Spleen (tissue), 11 donors: ENCODE data around the gene HYDIN. TPM values are rescaled to one million over a fixed set of nuclear protein-coding genes. Genes with fewer than 3 reads are reported as not detected.

ENCODE experiments used
- DNase-seq: peaks from one replicate; pipeline ENCODE4 v3.0.0-alpha.2; 2020
- H3K27ac ChIP-seq, 8 donors: fragments of 200-600 bp; sonication (generic) in 7 of 8; 1 replicate in 4 of 8; 2 replicates in 4 of 8; pipeline versions ENCODE4 v1.5.0 to v1.8.0; 2016 to 2021; ENCODE audit warnings: inconsistent platforms in 4 of 8, mild to moderate bottlenecking in 4 of 8, moderate library complexity in 1 of 8
- H3K27me3 ChIP-seq, 7 donors: fragments of 200-600 bp; sonication (generic) in 6 of 7; replicated peaks in 1 of 7; 1 replicate in 4 of 7; 2 replicates in 3 of 7; pipeline versions ENCODE4 v1.5.0 to v1.8.0; 2016 to 2021; ENCODE audit warnings: inconsistent platforms in 3 of 7, mild to moderate bottlenecking in 1 of 7
- H3K36me3 ChIP-seq, 6 donors: fragments of 200-600 bp; sonication (generic) in 5 of 6; 1 replicate in 4 of 6; 2 replicates in 2 of 6; pipeline versions ENCODE4 v1.5.0 to v1.8.0; 2016 to 2021; ENCODE audit warnings: inconsistent platforms in 2 of 6
- H3K4me1 ChIP-seq, 6 donors: fragments of 200-600 bp; sonication (generic) in 5 of 6; 1 replicate in 3 of 6; 2 replicates in 3 of 6; pipeline versions ENCODE4 v1.5.0 to v1.8.0; 2016 to 2021; ENCODE audit warnings: inconsistent platforms in 3 of 6
- H3K4me3 ChIP-seq, 8 donors: fragments of 200-600 bp; sonication (generic) in 7 of 8; 1 replicate in 4 of 8; 2 replicates in 4 of 8; pipeline versions ENCODE4 v1.5.0 to v1.8.0; 2016 to 2021; ENCODE audit warnings: inconsistent platforms in 4 of 8, mild to moderate bottlenecking in 4 of 8, moderate library complexity in 2 of 8
- H3K9me3 ChIP-seq, 8 donors: fragments of 200-600 bp; sonication (generic) in 7 of 8; 1 replicate in 4 of 8; 2 replicates in 4 of 8; pipeline versions ENCODE4 v1.5.0 to v1.8.0; 2016 to 2021; ENCODE audit warnings: inconsistent platforms in 4 of 8
- POLR2A ChIP-seq, 3 donors: fragments of 450-650 bp; IDR thresholded peaks; one replicate each; pipeline ENCODE4 v1.5.1; 2017; ENCODE audit warnings: antibody characterized with exemption in 3 of 3, mild to moderate bottlenecking in 1 of 3
- POLR2AphosphoS5 ChIP-seq, 3 donors: sonication (generic); formaldehyde crosslinking; IDR thresholded peaks; one replicate each; pipeline ENCODE4 v1.5.1; 2017; ENCODE audit warnings: antibody characterized with exemption in 3 of 3
- WGBS, 5 donors: extraction: QIAGEN DNeasy Blood & Tissue Kit in 3 of 5; methylation state at CpG; one replicate each; pipeline versions ENCODE4 v1.1.5 to v1.1.7; 2013 to 2018; 5-methylcytosine and 5-hydroxymethylcytosine counted together
- intact Hi-C: fragments of 100-400 bp; cut with DNase I; formaldehyde crosslinking; loops from one replicate; pipeline ENCODE4 v1.15.0; 2023; ENCODE audit warnings: low total_unique reads
- polyA plus RNA-seq, 3 donors: library from polyadenylated mRNA; stranded (reverse); fragments of 200-250 nt; gene quantifications; one replicate each; pipeline ENCODE4 v1.2.1, GENCODE V29; 2013
- total RNA-seq, 7 donors: library from RNA; depleted of rRNA in 3 of 7; stranded (reverse); fragments of >200 nt in 3 of 7; fragmentation: NEBNext Ultra II Directional in 4 of 7; extraction: Animal tissue kit (Norgen Biotek cat#: 25700) in 4 of 7; gene quantifications; one replicate each; pipeline versions ENCODE4 v1.1.0 to v1.2.1, GENCODE V29; 2016 to 2021
- TF ChIP-seq, protein P1 (sequence below), 11 experiments: fragments of 200-600 bp in 7 of 11; fragments of 450-650 bp in 4 of 11; sonication (generic) in 4 of 11; IDR thresholded peaks in 8 of 11; conservative IDR thresholded peaks in 3 of 11; 1 replicate in 7 of 11; 2 replicates in 4 of 11; pipeline versions ENCODE4 v1.4.0 to v1.8.0; 2016 to 2021; ENCODE audit warnings: antibody characterized with exemption in 11 of 11, inconsistent platforms in 4 of 11, mild to moderate bottlenecking in 1 of 11
- donor health status: healthy with polysubstance abuse.
- donor health status: DM: no; HTN: no; CAD: no; lungs with moderate emphysema.
- donor health status: DM: no; HTN: no; CAD: no.
- donor health status: Bipolar disorder and iron deficiency.
- donor health status: healthy.
- donor health status: DM: no; HTN: no; CAD: no.
- donor health status: DM: yes; HTN: yes; CAD: no.

HYDIN gene
- total and polyA plus RNA-seq, 10 donors: 0.05 to 2.2 (median 0.42) TPM

DNA sequence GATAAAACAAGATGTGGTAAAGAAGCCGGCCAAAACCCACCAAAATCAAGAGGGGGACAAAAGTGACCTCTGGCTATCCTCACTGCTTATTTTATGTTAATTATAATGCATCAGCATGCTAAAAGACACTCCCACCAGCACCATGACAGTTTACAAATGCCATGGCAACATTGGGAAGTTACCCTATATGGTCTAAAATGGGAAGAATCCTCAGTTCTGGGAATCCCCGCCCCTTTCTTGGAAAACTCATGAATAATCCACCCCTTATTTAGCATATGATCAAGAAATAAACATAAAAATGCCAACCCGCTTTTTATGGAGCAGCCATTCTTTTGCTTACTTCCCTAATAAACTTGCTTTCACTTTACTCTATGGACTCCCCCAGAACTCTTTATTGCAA lies 33.1 kb upstream of the HYDIN start:
- 84 to 96% (median 87%) methylated on average over 3 of the region's 3 CpGs for WGBS, 5 donors
- DNase-seq: no peak

DNA sequence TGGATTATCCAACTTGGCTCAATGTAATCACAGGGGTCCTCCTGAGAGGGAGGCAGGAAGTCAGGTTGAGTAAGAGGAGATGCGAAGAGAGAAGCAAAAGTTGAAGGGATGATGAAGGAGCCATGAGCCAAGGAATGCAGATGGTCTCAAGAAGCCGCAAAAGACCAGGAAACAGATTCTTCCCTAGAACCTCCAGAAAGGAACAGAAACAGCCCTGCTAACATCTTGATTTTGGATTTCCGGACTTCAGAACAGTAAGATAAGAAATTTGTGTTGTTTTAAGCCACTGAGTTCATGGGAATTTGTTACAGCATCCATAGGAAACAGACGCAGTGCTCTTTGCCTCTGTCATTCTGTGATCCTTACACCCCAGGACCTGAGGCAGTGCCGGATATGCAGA lies 31.9 kb upstream of the HYDIN start:
- Histone ChIP-seq H3K36me3 (no peaks in the 10 kb centered on the region), H3K9me3 (no peaks in the 10 kb centered on the region), H3K4me3 (no peak overlapping the region), H3K4me1 (peaks cover 0 to 12% (median 0%) of the 10 kb centered on the region in 6 donors), H3K27ac (no peak overlapping the region), H3K27me3 (peaks cover 0 to 32% (median 0%) of the 10 kb centered on the region in 7 donors)
- intact Hi-C loops: no loop called here
- 78 to 88% (median 84%) methylated on average over 5 of the region's 5 CpGs for WGBS, 5 donors
- TF ChIP-seq, protein P1, sequence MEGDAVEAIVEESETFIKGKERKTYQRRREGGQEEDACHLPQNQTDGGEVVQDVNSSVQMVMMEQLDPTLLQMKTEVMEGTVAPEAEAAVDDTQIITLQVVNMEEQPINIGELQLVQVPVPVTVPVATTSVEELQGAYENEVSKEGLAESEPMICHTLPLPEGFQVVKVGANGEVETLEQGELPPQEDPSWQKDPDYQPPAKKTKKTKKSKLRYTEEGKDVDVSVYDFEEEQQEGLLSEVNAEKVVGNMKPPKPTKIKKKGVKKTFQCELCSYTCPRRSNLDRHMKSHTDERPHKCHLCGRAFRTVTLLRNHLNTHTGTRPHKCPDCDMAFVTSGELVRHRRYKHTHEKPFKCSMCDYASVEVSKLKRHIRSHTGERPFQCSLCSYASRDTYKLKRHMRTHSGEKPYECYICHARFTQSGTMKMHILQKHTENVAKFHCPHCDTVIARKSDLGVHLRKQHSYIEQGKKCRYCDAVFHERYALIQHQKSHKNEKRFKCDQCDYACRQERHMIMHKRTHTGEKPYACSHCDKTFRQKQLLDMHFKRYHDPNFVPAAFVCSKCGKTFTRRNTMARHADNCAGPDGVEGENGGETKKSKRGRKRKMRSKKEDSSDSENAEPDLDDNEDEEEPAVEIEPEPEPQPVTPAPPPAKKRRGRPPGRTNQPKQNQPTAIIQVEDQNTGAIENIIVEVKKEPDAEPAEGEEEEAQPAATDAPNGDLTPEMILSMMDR (IDR thresholded peaks at IDR 0.05 in 8 of 11, conservative IDR thresholded peaks at IDR 0.05 in 3 of 11): no peak
- TF ChIP-seq POLR2A (IDR thresholded peaks at IDR 0.05): no peak
- TF ChIP-seq POLR2AphosphoS5 (IDR thresholded peaks at IDR 0.05): no peak
- DNase-seq: no peak

More for the DNA sequence above, 33.1 kb upstream of the HYDIN start:
- Histone ChIP-seq H3K4me1 (peaks cover 0 to 7% (median 0%) of the 10 kb centered on the region in 6 donors), H3K36me3 (no peaks in the 10 kb centered on the region), H3K27ac (no peak overlapping the region), H3K9me3 (no peaks in the 10 kb centered on the region), H3K4me3 (no peak overlapping the region), H3K27me3 (peaks cover 0 to 32% (median 0%) of the 10 kb centered on the region in 7 donors)
- intact Hi-C loops: no loop called here
- TF ChIP-seq, protein P1 (IDR thresholded peaks at IDR 0.05 in 8 of 11, conservative IDR thresholded peaks at IDR 0.05 in 3 of 11): no peak
- no peak for TF ChIP-seq POLR2A (IDR thresholded peaks at IDR 0.05)
- TF ChIP-seq POLR2AphosphoS5 (IDR thresholded peaks at IDR 0.05): no peak

DNA sequence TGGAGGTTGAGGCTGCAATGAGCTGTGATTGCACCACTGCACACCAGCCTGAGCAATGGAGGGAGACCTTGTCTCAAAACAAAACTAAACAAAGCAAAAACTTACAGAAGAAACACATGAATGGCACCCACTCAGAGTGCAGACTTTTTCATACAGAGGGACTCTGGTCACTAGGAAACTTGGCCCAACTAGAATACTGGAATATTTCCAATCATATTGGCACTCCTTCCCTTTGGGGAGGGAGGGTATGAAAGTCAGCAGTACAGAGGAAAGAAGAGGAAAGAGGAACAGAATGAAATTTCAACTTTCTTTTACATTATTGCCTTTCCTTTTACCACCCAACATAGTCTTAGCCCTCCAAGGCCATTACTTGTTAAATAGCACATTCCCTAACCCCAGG lies 30.5 kb upstream of the HYDIN start:
- Histone ChIP-seq H3K36me3 (no peaks in the 10 kb centered on the region), H3K4me1 (peaks cover 0 to 12% (median 0%) of the 10 kb centered on the region in 6 donors), H3K27ac (no peak overlapping the region), H3K9me3 (no peaks in the 10 kb centered on the region), H3K27me3 (peaks cover 0 to 32% (median 0%) of the 10 kb centered on the region in 7 donors), H3K4me3 (no peak overlapping the region)
- TF ChIP-seq, protein P1 (IDR thresholded peaks at IDR 0.05 in 8 of 11, conservative IDR thresholded peaks at IDR 0.05 in 3 of 11): no peak
- no peak for TF ChIP-seq POLR2AphosphoS5 (IDR thresholded peaks at IDR 0.05)
- TF ChIP-seq POLR2A (IDR thresholded peaks at IDR 0.05): no peak
- no peak for DNase-seq
- intact Hi-C loops: no loop called here

DNA sequence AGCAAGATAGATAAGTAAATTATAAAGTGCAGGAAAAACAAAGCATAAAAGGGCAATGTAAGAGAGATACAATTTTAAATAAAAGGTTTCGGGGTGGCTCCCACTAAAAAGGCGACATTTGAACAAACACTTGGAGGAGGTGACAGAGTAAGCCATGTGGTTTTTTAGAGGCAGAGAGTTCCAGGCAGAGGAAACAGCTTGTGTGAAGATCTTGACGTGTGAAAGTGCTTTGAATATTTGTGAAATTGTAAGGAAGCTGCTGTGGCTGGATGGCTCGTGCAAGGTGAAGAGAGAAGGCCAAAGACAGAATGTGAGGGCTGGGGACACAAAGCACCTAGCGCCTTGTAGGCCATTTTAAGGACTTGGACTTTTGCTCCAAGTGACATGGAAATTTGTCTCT lies 28.6 kb upstream of the HYDIN start:
- H3K36me3 ChIP-seq: no peaks in the 10 kb centered on the region
- TF ChIP-seq, protein P1 (IDR thresholded peaks at IDR 0.05 in 8 of 11, conservative IDR thresholded peaks at IDR 0.05 in 3 of 11): no peak
- TF ChIP-seq POLR2A (IDR thresholded peaks at IDR 0.05) (no peak), POLR2AphosphoS5 (IDR thresholded peaks at IDR 0.05) (no peak)
- H3K4me3 ChIP-seq: no peak overlapping the region
- no peak for DNase-seq
- peaks cover 0 to 32% (median 0%) of the 10 kb centered on the region in 7 donors for H3K27me3 ChIP-seq
- intact Hi-C loops: no loop called here
- 29 to 42% (median 37%) methylated on average over 5 of the region's 5 CpGs for WGBS, 5 donors
- peaks cover 0 to 13% (median 0%) of the 10 kb centered on the region in 6 donors for H3K4me1 ChIP-seq
- H3K27ac ChIP-seq: no peak overlapping the region
- H3K9me3 ChIP-seq: no peaks in the 10 kb centered on the region
